Prostate gland (tissue), 2 donors: ENCODE results near the gene INPP5A.
"Not testable (repeated sequence)": the region's sequence is repeated elsewhere in the genome, so short reads cannot be mapped to it uniquely, and the experiment has no call there.

ENCODE experiments used
- CTCF ChIP-seq, 4 experiments: fragments of 200-600 bp in 2 of 4; fragments of 450-650 bp in 2 of 4; sonication (generic) in 2 of 4; IDR thresholded peaks; 1 replicate in 3 of 4; 2 replicates in 1 of 4; pipeline ENCODE4 v1.5.1; 2016 to 2019; ENCODE audit warnings: antibody characterized with exemption in 4 of 4, mild to moderate bottlenecking in 2 of 4, moderate library complexity in 2 of 4
- POLR2A ChIP-seq: fragments of 450-650 bp; IDR thresholded peaks from one replicate; pipeline ENCODE4 v1.6.1; 2016; ENCODE audit warnings: antibody characterized with exemption, mild to moderate bottlenecking

- not testable (repeated sequence) for TF ChIP-seq POLR2A; CTCF (IDR thresholded peaks at IDR 0.05)
Measured at GRCh38 chr10:132680741-132681140, 143.2 kb downstream of the INPP5A start.
